GM12801 (cell line): ENCODE measurements around the gene INTS6.

Experiments
- CTCF ChIP-seq: IDR thresholded peaks from one replicate; pipeline ENCODE4 v1.5.1; 2011; ENCODE audit warnings: control low read depth; ENCODE audit not compliant: insufficient read length; ENCODE audit errors: extremely low read depth

The INTS6 gene

DNA sequence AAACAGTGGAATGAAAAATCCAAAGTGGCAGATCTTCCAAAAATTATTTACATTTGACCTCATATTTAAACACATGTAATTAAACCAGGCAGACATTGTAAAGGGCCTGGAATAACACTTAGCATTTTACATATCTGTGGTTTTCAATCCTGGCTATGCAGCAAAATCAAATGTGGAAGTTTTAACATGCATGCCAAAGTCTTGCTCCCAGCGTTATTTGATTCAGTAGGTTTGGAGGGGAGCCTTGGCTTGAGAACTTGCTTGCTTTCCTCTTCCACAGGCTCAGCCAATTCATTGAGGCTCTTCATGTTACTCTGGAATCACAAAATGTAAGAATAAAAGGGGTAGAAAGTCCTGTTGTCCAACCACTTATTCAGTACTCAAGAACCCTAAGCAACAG, 42.5 kb upstream of the INTS6 start:
- no peak for TF ChIP-seq CTCF

DNA sequence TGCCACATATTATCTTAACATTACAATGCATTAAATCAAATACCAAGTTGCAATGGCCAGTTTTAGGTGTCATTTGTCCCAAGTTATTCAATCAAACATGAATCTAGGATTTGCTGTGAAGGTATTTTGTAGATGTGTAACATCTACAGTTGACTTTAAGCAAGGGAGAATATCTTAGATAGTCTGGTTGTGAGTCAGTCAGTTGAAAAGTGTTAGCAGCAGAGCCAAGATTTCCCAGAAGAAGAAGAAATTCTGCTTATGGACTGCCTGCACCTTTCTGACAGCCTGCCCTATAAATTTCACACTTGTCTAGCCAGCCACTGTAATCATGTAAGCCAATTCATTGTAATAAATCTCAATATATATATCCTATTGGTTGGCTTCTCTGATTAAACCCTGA, 41.3 kb upstream of the INTS6 start:
- no peak for TF ChIP-seq CTCF

DNA sequence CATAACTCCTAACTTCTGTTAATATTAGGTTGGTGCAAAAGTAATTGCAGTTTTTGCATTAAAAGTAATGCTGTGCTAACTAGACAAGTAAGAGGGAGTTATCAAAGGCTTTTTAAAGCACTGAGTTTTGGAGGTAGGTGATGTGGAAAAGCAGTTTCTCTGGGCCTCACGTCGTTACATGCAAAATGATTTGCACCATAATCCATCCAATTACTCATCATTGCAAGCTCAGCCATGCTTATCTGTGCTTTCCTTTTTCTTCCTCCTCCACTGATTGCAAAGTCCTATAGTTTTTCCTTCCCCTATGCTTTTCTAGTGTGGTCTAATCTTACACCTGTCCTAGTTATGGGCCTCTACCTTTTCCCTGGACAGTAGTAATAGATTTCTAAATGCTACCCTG, 35.4 kb upstream of the INTS6 start:
- no peak for TF ChIP-seq CTCF

GRCh38 chr13:51481656-51482055, 28.8 kb upstream of the INTS6 start:
- TF ChIP-seq CTCF: no peak

DNA sequence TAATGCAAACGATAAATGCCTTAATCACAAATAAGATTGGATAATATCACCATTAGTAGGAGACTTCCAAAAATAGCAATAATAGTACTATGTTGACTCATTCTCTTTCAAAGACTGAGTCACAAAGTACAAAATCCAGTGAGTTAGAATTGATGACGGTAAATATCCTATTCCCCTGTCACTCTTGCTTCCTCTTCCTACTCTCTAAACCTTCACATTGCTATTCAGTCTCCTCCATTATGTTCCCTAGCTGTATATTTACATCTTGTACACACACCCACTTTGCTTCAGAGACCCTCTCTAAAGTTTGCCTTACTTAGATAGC, 26.3 kb upstream of the INTS6 start:
- TF ChIP-seq CTCF: no peak

DNA sequence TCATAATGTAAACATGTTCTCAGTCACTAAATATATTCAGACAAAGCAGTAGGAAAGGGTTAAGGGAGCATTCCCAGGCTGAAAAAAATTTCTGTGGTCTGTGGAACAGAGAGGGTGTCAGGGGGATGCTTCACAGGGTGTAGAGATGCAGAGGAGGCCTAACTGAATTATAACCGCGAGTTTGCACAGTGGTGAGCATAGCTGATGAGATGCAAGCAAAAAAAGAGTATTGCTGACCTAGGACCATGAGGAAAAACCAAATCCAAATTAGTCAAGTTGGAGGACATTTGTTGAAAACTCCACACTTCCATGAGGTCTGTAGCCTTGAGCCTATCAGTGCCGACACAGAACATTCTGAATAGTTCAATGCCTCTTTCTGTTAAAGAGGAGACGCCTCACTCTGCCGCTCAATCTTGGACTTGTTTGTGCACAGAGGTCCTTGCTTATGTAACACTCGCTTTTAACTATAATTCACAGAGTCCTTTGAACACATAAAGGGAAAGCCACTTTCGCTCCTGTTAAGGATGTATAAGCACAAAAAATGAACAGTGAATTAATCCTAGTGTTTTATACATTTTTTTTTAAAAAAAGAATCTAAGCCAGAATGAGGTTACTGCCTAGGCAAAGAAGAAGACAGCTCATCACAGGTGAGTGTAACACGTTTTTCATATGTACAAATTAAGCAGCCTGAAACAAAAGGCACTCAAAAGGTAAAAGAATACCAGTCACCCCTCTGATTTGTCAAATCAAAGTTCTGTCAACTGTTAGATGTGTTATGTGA, 25.8 kb upstream of the INTS6 start:
- no peak for TF ChIP-seq CTCF

DNA sequence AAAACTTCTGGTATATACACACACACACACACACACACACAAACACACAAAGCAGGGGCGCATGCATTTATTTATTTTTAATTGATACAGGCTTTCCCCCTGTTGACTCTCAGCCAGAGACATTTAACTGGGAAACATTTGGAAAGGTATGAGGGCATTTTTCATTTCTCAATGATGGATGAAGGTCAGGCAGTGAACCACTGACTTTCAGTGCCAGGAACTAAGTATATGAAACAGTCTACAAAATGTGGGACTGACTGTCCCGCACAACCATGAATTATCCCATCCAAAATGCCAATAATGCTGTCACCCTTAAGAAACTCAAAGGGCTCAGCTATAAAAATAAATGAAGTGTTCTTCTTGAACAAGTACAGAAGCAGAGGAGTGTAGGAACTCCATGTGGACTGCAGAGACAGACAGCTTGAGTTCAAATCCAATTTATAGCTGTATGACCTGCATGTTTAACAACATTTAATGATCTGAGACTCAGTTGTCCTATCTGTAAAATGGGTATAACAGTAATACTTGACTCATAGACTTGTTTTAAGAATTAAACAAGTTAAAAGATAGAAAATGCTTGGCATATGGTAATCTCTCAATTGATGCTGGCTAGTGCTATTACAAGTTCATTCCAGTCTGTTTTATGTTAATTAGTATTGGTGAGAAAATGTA, 25.0 kb upstream of the INTS6 start:
- TF ChIP-seq CTCF: no peak
